B cell (primary cell): ENCODE results near the gene CD247. TPM values are rescaled to one million over a fixed set of nuclear protein-coding genes. Genes with fewer than 3 reads are reported as not detected.

ENCODE experiments used
- ATAC-seq: fragments of 200-7000 bp; cut with Tn5 transposase; one replicate; pipeline ENCODE4 v1.10.0; 2021; ENCODE audit warnings: low read depth, mild to moderate bottlenecking, moderate number of reproducible peaks, moderate library complexity
- CTCF ChIA-PET: fragments of 350-600 bp; sonication (Branson Sonifier 250); formaldehyde crosslinking; loops from one replicate; lab custom pipeline; 2021; ENCODE audit warnings: antibody characterized with exemption, inconsistent platforms; lab: Charles Lee
- POLR2A ChIA-PET: fragments of 350-600 bp; sonication (Branson Sonifier 250); formaldehyde crosslinking; loops from one replicate; lab custom pipeline; 2021; ENCODE audit warnings: antibody characterized with exemption; lab: Charles Lee
- DNase-seq: peaks from one replicate; pipeline ENCODE4 v3.0.0; 2013
- H2AFZ ChIP-seq: 2 replicates; pipeline ENCODE4 v1.6.1; 2012; ENCODE audit warnings: mild to moderate bottlenecking, low read depth, low read length; ENCODE audit not compliant: insufficient read depth, poor library complexity, severe bottlenecking
- H3K27ac ChIP-seq, 2 donors: 1 replicate in 1 of 2; 2 replicates in 1 of 2; pipeline ENCODE4 v1.5.1; 2012 to 2013; ENCODE audit warnings: low read length in 2 of 2, mild to moderate bottlenecking in 2 of 2, moderate library complexity in 1 of 2
- H3K27me3 ChIP-seq, 4 experiments: fragments of 200-600 bp in 1 of 4; sonication (generic) in 1 of 4; replicated peaks in 1 of 4; 1 replicate in 2 of 4; 2 replicates in 2 of 4; pipeline versions ENCODE4 v1.6.1 to v1.7.0; 2013 to 2016; ENCODE audit warnings: low read length in 3 of 4, mild to moderate bottlenecking in 2 of 4, mixed read lengths in 1 of 4, moderate library complexity in 1 of 4; ENCODE audit not compliant: insufficient read depth in 4 of 4, control insufficient read depth in 3 of 4; ENCODE audit errors: control extremely low read depth in 1 of 4
- H3K36me3 ChIP-seq, 2 experiments: replicated peaks in 1 of 2; 1 replicate in 1 of 2; 2 replicates in 1 of 2; pipeline versions ENCODE4 v1.6.1 to v1.7.1; 2013; ENCODE audit warnings: low read length in 1 of 2; ENCODE audit not compliant: insufficient read depth in 2 of 2, control insufficient read depth in 1 of 2; ENCODE audit errors: control extremely low read depth in 1 of 2, extremely low read depth in 1 of 2
- H3K4me1 ChIP-seq, 2 donors: fragments of 200-600 bp in 1 of 2; sonication (generic) in 1 of 2; 1 replicate in 1 of 2; 2 replicates in 1 of 2; pipeline versions ENCODE4 v1.5.1 to v1.6.1; 2013 to 2017; ENCODE audit warnings: low read length in 2 of 2; ENCODE audit not compliant: control insufficient read depth in 2 of 2, insufficient read depth in 2 of 2
- H3K4me2 ChIP-seq: replicated peaks from 2 replicates; pipeline ENCODE3; 2012; ENCODE audit warnings: mild to moderate bottlenecking, low read depth, low read length; ENCODE audit not compliant: poor library complexity, severe bottlenecking
- H3K4me3 ChIP-seq, 5 experiments: fragments of 200-600 bp in 1 of 5; sonication (generic) in 1 of 5; 1 replicate in 3 of 5; 2 replicates in 2 of 5; pipeline versions ENCODE4 v1.5.1 to v1.7.0; 2011 to 2016; ENCODE audit warnings: low read length in 4 of 5, mild to moderate bottlenecking in 4 of 5, low read depth in 2 of 5, control low read depth in 1 of 5, moderate library complexity in 1 of 5; ENCODE audit not compliant: insufficient read depth in 1 of 5; ENCODE audit errors: control extremely low read depth in 1 of 5, extremely low read depth in 1 of 5
- H3K79me2 ChIP-seq: fragments of 200-600 bp; sonication (generic); one replicate; pipeline ENCODE4 v1.6.0; 2016; ENCODE audit warnings: low read length; ENCODE audit not compliant: control insufficient read depth, insufficient read depth
- H3K9ac ChIP-seq: fragments of 200-600 bp; sonication (generic); 2 replicates; pipeline ENCODE4 v1.6.1; 2017; ENCODE audit warnings: mild to moderate bottlenecking, low read length, moderate library complexity
- H3K9me3 ChIP-seq, 3 donors: one replicate each; pipeline versions ENCODE4 v1.6.1 to v1.7.1; 2013; ENCODE audit warnings: low read length in 2 of 3; ENCODE audit not compliant: control insufficient read depth in 2 of 3, insufficient read depth in 1 of 3; ENCODE audit errors: control extremely low read depth in 1 of 3
- H4K20me1 ChIP-seq: 2 replicates; pipeline ENCODE4 v1.6.0; 2012; ENCODE audit warnings: mild to moderate bottlenecking, low read length; ENCODE audit not compliant: insufficient read depth, control insufficient read depth, poor library complexity, severe bottlenecking
- H3K27ac Mint-ChIP-seq: one replicate; pipeline ENCODE4 v1.8.0; 2021; ENCODE audit warnings: mixed read lengths
- H3K27me3 Mint-ChIP-seq: one replicate; pipeline ENCODE4 v1.8.0; 2021; ENCODE audit warnings: mixed read lengths
- H3K4me1 Mint-ChIP-seq: one replicate; pipeline ENCODE4 v1.8.0; 2021; ENCODE audit warnings: mixed read lengths
- H3K4me3 Mint-ChIP-seq: one replicate; pipeline ENCODE4 v1.8.0; 2021; ENCODE audit warnings: mixed read lengths
- H3K9me3 Mint-ChIP-seq: one replicate; pipeline ENCODE4 v1.8.0; 2022; ENCODE audit warnings: mixed read lengths; ENCODE audit not compliant: insufficient read depth
- CTCF ChIP-seq: fragments of 200-600 bp; IDR thresholded peaks from one replicate; pipeline ENCODE4 v1.8.0; 2022; ENCODE audit warnings: antibody characterized with exemption, mild to moderate bottlenecking
- EZH2 ChIP-seq: IDR thresholded peaks from 2 replicates; pipeline ENCODE4 v1.6.1; 2012; ENCODE audit warnings: borderline replicate concordance, low read depth, mild to moderate bottlenecking, moderate library complexity, low read length; ENCODE audit not compliant: insufficient read depth, poor library complexity, severe bottlenecking
- WGBS: methylation state at CpG from one replicate; pipeline ENCODE4 v1.1.5; 2013; ENCODE audit warnings: missing lambda C conversion rate; ENCODE audit not compliant: insufficient coverage; 5-methylcytosine and 5-hydroxymethylcytosine counted together
- intact Hi-C: fragments of 100-400 bp; cut with micrococcal nuclease; formaldehyde crosslinking; loops from one replicate; pipeline ENCODE4 v1.10.0; 2022
- polyA plus RNA-seq: library from polyadenylated mRNA; depleted of rRNA; stranded (reverse); fragments of >200 nt; gene quantifications from 2 replicates; pipeline ENCODE4 v1.2.3, GENCODE V29; 2012
- total RNA-seq, 2 donors: library from RNA; stranded (reverse); fragments of 120-200 nt in 1 of 2; gene quantifications; 1 replicate in 1 of 2; 2 replicates in 1 of 2; pipeline versions ENCODE4 v1.2.3 to v1.2.4, GENCODE V29; 2013 to 2022

Gene CD247
- total and polyA plus RNA-seq, 2 donors (not counting 1 experiment from before 2014, with no cell fraction given), result 2.5 to 10.8 TPM

- Histone ChIP-seq H3K27ac (no peak overlapping the region), H2AFZ (no peak overlapping the region), H3K9me3 (no peaks in the 10 kb centered on the region), H4K20me1 (no peaks in the 10 kb centered on the region), H3K9ac (no peak overlapping the region), H3K4me2 (no peak overlapping the region), H3K4me1 (peaks cover 5 to 10% of the 10 kb centered on the region in 2 donors), H3K4me3 (no peak overlapping the region), H3K36me3 (peaks cover 12 to 53% of the 10 kb centered on the region in 2 experiments), H3K79me2 (no peaks in the 10 kb centered on the region), H3K27me3 (no peaks in the 10 kb centered on the region)
- DNase-seq (no peak), ATAC-seq (no peak)
- H3K4me1 Mint-ChIP-seq, result peaks cover 19% of the 10 kb centered on the region
- POLR2A ChIA-PET, result interaction anchor here (0.6 to 1.0 kb wide), 2 partner anchors 17 to 20 kb away, joined by 3 read pairs; no protein-coding TSS in a partner anchor
- intact Hi-C loops, result no loop called here
- no peaks in the 10 kb centered on the region for H3K27me3 Mint-ChIP-seq
- CTCF ChIA-PET, result interaction anchor here (0.7 to 3.2 kb wide), 6 partner anchors 14 to 274 kb away, joined by 3 to 11 read pairs (median 3); no protein-coding TSS in a partner anchor
- no peak overlapping the region for H3K4me3 Mint-ChIP-seq
- TF ChIP-seq EZH2, result no peak
- no peak overlapping the region for H3K27ac Mint-ChIP-seq
- no CpG with 5 or more reads among the region's 3 CpGs for WGBS
- H3K9me3 Mint-ChIP-seq, result no peaks in the 10 kb centered on the region
Measured at GRCh38 chr1:167413328-167413727, 105.0 kb downstream of the CD247 start.

DNA sequence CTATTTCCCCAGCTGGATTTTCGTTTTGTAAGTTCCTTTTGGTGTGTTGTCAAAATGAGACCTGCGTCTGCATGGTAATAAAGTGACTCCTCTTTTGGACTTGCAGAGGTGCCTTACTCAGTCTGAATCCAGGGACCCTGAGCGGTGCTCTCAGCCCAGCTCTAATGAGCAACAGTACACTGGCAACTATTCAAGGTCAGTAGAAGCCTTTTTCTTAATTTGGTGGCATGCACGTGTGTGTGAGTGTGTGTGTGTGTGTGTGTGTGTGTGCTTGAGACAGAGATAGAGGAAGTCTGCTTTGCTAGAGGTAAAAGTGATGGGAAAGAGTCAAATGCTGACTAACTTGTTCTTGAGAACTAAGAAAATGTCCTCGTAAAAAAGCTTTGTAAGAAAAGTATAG lies 105.4 kb downstream of the CD247 start:
- CTCF ChIA-PET, result interaction anchor here (0.8 to 3.2 kb wide), 7 partner anchors 11 to 274 kb away, joined by 3 to 11 read pairs (median 3); no protein-coding TSS in a partner anchor

More for the DNA sequence above, 105.4 kb downstream of the CD247 start:
- no peak overlapping the region for H3K9ac ChIP-seq
- H3K9me3 ChIP-seq, result no peaks in the 10 kb centered on the region
- no peaks in the 10 kb centered on the region for H3K27me3 Mint-ChIP-seq
- TF ChIP-seq EZH2 (no peak), CTCF (no peak)
- 66% methylated on average over 3 of the region's 5 CpGs for WGBS
- no peak for ATAC-seq
- H3K79me2 ChIP-seq, result no peaks in the 10 kb centered on the region
- no peak overlapping the region for H3K4me2 ChIP-seq
- peaks cover 15% of the 10 kb centered on the region for H3K4me1 Mint-ChIP-seq
- H3K9me3 Mint-ChIP-seq, result no peaks in the 10 kb centered on the region
- POLR2A ChIA-PET, result interaction anchor here (0.6 to 1.0 kb wide), 2 partner anchors 17 to 20 kb away, joined by 3 read pairs; no protein-coding TSS in a partner anchor
- no peak overlapping the region for H3K4me3 ChIP-seq
- peak overlapping the region; percentile 11 for H3K27ac Mint-ChIP-seq
- H2AFZ ChIP-seq, result no peak overlapping the region
- H3K27me3 ChIP-seq, result no peaks in the 10 kb centered on the region
- H3K4me1 ChIP-seq, result peaks cover under 1 to 6% of the 10 kb centered on the region in 2 donors
- intact Hi-C loops, result no loop called here
- no peaks in the 10 kb centered on the region for H4K20me1 ChIP-seq
- DNase-seq, result peak; percentile 25
- no peak overlapping the region for H3K4me3 Mint-ChIP-seq
- H3K27ac ChIP-seq, result no peak overlapping the region
- H3K36me3 ChIP-seq, result peaks cover 12 to 53% of the 10 kb centered on the region in 2 experiments
